HepG2 (cell line): ENCODE data around the gene GRIN3B. TPM values are rescaled to one million over a fixed set of nuclear protein-coding genes. Genes with fewer than 3 reads are reported as not detected.

Experiments
- AGO1 ChIP-seq: fragments of 200-400 bp; formaldehyde crosslinking; IDR thresholded peaks from 2 replicates; pipeline ENCODE4 v1.6.1; 2017; ENCODE audit warnings: mild to moderate bottlenecking, low read depth, low read length, moderate library complexity; ENCODE audit not compliant: poor library complexity, severe bottlenecking
- HNRNPL ChIP-seq: fragments of 200-400 bp; formaldehyde crosslinking; IDR thresholded peaks from 2 replicates; pipeline ENCODE4 v1.6.1; 2017; ENCODE audit warnings: mild to moderate bottlenecking, low read depth, low read length
- MTA3 ChIP-seq: sonication (generic); formaldehyde crosslinking; IDR thresholded peaks from 2 replicates; pipeline ENCODE4 v1.4.0; 2020; ENCODE audit warnings: missing genetic modification reagents
- NKX3-1 ChIP-seq: sonication (generic); formaldehyde crosslinking; IDR thresholded peaks from 2 replicates; pipeline ENCODE4 v1.5.0; 2020; ENCODE audit warnings: missing genetic modification reagents
- YEATS4 ChIP-seq: sonication (generic); formaldehyde crosslinking; IDR thresholded peaks from 2 replicates; pipeline ENCODE4 v1.4.0; 2020; ENCODE audit warnings: missing genetic modification reagents, borderline replicate concordance
- ZNF143 ChIP-seq: sonication (generic); formaldehyde crosslinking; IDR thresholded peaks from 2 replicates; pipeline ENCODE4 v1.4.0; 2020; ENCODE audit warnings: missing genetic modification reagents
- polyA plus RNA-seq, 8 experiments: library from polyadenylated mRNA; depleted of rRNA in 3 of 8; stranded (reverse) in 7 of 8; unstranded in 1 of 8; fragments of >200 nt; fragmentation: Illumina TruSeq in 4 of 8; extraction: Trizol in 4 of 8; gene quantifications; 2 replicates each; pipeline versions ENCODE4 v1.2.1 to v1.2.3, GENCODE V29; 2011 to 2016; ENCODE audit warnings: low read depth in 4 of 8, missing spikeins in 1 of 8, mixed read lengths in 1 of 8; ENCODE audit not compliant: insufficient read depth in 1 of 8
- total RNA-seq, 5 experiments: library from RNA; depleted of rRNA; stranded (reverse); fragments of >200 nt; fragmentation: Illumina TruSeq; extraction: Trizol; gene quantifications; 2 replicates each; pipeline ENCODE4 v1.2.3, GENCODE V29; 2016; ENCODE audit warnings: low read depth in 1 of 5
- TF ChIP-seq, protein P1 (sequence below): sonication (generic); formaldehyde crosslinking; IDR thresholded peaks from 2 replicates; pipeline ENCODE4 v1.5.1; 2020; ENCODE audit warnings: mild to moderate bottlenecking, missing genetic modification reagents, moderate library complexity
- TF ChIP-seq, protein P2 (sequence below): sonication (generic); formaldehyde crosslinking; conservative IDR thresholded peaks from 2 replicates; pipeline ENCODE4 v1.8.0; 2022; ENCODE audit warnings: missing genetic modification reagents

The GRIN3B gene
- total and polyA plus RNA-seq, 2 of the 13 experiments (the other 11 are each of a cell fraction or from before 2014, with no cell fraction given) = 0.07 to 0.20 TPM

DNA sequence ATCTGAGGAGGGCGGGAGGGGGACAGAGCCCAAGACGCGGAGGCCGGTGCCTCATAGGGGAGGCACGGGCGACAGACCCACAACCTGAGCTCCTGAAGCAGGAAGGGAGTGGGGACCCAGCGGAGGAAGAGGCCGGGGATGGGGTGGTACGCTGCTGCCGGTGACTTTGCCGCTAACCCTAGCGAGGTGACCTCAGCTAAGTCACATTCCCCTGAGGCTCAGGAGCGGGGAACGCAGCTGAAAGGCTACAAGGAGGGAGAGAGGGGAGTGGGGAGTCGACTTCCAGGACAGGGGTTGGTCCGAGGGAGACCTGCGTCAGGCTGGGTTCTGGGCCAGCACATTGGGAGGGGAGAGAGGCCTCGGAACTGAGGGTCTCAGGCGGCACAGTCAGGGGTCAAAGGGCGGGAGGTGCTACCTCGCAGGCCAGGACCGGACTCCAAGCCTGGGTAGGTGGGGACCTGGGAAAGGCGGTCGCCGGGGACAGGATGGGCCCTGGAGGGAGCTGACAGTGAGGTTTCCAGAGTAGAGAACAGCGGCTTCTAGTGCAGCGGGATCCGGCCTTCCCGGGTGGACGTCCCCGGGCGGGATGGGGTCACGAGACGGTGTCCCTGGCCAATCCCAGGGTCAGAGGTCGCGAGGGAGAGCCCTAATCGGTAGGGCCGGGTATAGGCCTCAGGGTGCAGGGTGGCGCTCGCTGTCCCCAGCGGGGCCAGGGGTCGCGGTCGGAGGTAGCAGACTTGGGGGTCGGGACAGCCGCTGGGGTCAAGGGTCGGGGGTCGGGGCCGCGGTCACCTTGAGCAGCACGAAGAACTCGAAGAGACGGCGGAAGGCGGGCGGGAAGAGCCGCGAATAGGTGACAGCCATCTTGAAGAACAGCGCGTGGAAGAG, 20.0 kb downstream of the GRIN3B start (continued):
- TF ChIP-seq, protein P1, sequence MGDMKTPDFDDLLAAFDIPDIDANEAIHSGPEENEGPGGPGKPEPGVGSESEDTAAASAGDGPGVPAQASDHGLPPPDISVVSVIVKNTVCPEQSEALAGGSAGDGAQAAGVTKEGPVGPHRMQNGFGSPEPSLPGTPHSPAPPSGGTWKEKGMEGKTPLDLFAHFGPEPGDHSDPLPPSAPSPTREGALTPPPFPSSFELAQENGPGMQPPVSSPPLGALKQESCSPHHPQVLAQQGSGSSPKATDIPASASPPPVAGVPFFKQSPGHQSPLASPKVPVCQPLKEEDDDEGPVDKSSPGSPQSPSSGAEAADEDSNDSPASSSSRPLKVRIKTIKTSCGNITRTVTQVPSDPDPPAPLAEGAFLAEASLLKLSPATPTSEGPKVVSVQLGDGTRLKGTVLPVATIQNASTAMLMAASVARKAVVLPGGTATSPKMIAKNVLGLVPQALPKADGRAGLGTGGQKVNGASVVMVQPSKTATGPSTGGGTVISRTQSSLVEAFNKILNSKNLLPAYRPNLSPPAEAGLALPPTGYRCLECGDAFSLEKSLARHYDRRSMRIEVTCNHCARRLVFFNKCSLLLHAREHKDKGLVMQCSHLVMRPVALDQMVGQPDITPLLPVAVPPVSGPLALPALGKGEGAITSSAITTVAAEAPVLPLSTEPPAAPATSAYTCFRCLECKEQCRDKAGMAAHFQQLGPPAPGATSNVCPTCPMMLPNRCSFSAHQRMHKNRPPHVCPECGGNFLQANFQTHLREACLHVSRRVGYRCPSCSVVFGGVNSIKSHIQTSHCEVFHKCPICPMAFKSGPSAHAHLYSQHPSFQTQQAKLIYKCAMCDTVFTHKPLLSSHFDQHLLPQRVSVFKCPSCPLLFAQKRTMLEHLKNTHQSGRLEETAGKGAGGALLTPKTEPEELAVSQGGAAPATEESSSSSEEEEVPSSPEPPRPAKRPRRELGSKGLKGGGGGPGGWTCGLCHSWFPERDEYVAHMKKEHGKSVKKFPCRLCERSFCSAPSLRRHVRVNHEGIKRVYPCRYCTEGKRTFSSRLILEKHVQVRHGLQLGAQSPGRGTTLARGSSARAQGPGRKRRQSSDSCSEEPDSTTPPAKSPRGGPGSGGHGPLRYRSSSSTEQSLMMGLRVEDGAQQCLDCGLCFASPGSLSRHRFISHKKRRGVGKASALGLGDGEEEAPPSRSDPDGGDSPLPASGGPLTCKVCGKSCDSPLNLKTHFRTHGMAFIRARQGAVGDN = peak; percentile 49
- no peak for TF ChIP-seq MTA3 (CRISPR knock-in tag)
- 0 out of 2 replicates have a peak, but pooled peaks have one; percentile 7 for TF ChIP-seq HNRNPL
- TF ChIP-seq, protein P2, sequence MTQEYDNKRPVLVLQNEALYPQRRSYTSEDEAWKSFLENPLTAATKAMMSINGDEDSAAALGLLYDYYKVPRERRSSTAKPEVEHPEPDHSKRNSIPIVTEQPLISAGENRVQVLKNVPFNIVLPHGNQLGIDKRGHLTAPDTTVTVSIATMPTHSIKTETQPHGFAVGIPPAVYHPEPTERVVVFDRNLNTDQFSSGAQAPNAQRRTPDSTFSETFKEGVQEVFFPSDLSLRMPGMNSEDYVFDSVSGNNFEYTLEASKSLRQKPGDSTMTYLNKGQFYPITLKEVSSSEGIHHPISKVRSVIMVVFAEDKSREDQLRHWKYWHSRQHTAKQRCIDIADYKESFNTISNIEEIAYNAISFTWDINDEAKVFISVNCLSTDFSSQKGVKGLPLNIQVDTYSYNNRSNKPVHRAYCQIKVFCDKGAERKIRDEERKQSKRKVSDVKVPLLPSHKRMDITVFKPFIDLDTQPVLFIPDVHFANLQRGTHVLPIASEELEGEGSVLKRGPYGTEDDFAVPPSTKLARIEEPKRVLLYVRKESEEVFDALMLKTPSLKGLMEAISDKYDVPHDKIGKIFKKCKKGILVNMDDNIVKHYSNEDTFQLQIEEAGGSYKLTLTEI = no peak
- peak; percentile 14; the same call in 1 of the 2 replicates for TF ChIP-seq YEATS4 (CRISPR knock-in tag)
- 0 out of 2 replicates have a peak, but pooled peaks have one; percentile 20 for TF ChIP-seq NKX3-1
- 0 out of 2 replicates have a peak, but pooled peaks have one; percentile 28 for TF ChIP-seq ZNF143 (CRISPR knock-in tag)
- no peak for TF ChIP-seq AGO1
